DMS79 (cell line): ENCODE measurements around the gene XYLB.
"Not testable (repeated sequence)": the region's sequence is repeated elsewhere in the genome, so short reads cannot be mapped to it uniquely, and the experiment has no call there.

Source experiments
- DNase-seq: peaks from one replicate; lab custom pipeline; 2025; lab: John Stamatoyannopoulos, UW

The XYLB gene

GRCh38 chr3:38346587-38347410 is at the start of gene XYLB:
XYLB (plus strand) TSS chr3:38346785; CDS start chr3:38346869, 84 bp downstream.
- peak; percentile 19 for DNase-seq

- DNase-seq = not testable (repeated sequence)
These were observed 49.5 kb upstream of the XYLB start for GRCh38 chr3:38297053-38297452.

GRCh38 chr3:38297537-38297936 is 49.0 kb upstream of the XYLB start:
- DNase-seq = no peak

GRCh38 chr3:38297947-38298711 is 48.5 kb upstream of the XYLB start:
- DNase-seq = no peak

DNA sequence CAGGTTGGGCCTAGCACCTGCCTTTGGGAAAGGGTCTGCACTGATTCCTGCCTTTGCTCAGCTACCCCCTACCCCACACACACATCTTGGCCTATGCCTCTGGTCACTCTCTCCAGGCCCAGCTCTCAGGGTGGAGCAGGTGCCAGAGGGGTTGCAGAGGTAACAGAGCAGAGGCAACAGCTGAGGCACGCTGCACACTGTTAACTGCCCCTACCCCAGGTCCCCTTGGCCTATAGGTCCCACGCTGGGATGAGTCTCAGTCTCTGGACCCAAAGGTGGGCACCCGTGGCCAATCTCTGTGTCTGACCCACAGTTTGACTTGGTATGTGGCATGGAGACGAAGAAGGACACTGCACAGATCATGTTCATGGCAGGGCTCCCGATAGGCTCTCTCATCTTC is 39.6 kb upstream of the XYLB start:
- no peak for DNase-seq

GRCh38 chr3:38307599-38307998 is 39.0 kb upstream of the XYLB start:
- no peak for DNase-seq

GRCh38 chr3:38308456-38308855 is 38.1 kb upstream of the XYLB start:
- no peak for DNase-seq

DNA sequence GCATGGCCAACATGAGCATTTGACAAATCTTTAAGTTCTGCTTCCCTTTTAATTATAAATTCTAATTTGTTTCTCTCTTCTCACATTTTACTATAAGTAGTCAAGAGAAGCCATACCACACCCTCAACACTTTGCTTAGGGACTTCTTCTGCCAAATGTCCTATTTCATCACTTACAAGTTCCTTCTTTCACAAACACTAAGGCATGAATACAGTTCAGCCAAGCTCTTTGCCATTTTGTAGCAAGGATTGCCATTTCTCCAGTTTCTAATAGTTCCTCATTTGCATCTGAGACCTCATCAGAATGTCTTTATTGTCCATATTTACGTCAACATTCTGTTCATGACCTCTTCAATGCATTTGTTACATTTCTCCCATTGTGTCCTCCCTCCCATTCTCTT is 35.1 kb upstream of the XYLB start:
- DNase-seq = no peak

- no peak for DNase-seq
These were observed 34.6 kb upstream of the XYLB start for GRCh38 chr3:38311941-38312340.

- DNase-seq = no peak
These were observed 34.2 kb upstream of the XYLB start for GRCh38 chr3:38312356-38312755.

DNA sequence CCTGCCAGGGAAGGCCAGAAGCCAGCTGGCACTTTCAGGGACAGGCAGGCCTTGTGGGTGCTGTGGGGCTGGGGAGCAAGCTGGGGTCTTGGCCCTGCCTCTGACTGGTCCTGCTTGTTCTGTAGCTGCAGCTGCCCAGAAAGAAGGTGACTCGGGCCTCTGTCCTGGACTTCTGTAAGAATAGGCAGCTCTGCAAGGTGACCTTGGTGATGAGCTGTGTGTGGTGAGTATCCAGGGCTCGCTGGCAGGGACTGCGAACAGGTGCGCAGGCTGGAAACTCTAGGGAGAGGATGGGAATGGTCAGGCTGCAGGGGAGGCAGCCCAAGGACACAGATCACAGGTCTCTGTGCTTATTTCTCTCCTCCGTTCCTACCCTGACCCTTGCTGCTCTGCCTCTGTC is 33.3 kb upstream of the XYLB start:
- no peak for DNase-seq

DNA sequence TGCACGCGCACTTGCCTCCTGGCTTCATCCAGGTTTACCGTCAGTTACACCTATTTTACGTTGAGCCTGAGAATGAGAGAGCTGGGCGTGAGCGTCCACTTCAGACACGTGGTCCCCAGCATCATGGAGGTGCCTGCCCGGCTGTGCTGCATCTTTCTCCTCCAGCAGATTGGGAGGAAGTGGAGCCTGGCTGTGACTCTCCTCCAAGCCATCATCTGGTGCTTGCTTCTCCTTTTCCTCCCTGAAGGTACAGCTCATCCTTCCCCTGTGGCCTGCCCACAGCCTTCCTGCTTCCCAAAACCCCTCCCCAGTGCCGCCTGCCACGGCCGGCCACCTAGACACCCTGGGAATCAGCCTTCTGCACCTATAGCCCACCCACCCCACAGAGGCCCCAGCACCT is 32.9 kb upstream of the XYLB start:
- DNase-seq = no peak

GRCh38 chr3:38314112-38314763 is 32.3 kb upstream of the XYLB start:
- DNase-seq = no peak

DNA sequence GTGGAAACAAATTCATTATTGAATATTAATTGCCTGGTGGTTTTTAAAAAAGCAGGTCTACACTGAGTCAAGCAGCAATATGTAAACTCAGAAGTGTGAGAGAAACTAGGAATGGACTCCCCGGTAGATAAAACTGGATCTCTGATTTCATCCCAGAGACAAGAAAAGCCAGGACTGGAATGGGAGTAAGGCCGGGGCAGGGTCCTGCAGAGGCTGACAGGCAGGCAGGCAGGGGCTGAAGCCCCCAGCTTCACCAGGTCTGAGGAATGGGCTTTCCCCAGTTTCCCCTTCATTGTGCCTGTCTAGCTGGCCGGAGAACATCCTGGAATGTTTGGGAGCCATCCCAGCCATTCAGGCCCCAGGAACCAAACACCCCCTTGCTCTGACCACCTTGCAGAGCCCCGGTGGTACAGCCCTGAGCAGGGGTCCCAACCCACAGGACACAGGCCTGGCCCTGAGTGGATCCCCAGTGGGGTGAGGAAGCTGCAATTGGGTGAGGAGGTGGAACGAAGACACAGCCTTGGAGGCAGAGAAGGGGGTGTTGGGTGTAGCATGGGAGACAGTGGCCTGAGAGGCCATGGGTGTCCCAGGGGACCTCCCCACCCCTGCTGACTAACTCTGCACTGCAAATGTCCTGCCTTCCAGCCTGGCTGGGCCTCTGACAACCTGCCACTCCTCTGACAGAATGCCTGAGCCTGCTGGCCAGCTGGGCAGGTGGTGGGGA is 31.7 kb upstream of the XYLB start:
- no peak for DNase-seq

DNA sequence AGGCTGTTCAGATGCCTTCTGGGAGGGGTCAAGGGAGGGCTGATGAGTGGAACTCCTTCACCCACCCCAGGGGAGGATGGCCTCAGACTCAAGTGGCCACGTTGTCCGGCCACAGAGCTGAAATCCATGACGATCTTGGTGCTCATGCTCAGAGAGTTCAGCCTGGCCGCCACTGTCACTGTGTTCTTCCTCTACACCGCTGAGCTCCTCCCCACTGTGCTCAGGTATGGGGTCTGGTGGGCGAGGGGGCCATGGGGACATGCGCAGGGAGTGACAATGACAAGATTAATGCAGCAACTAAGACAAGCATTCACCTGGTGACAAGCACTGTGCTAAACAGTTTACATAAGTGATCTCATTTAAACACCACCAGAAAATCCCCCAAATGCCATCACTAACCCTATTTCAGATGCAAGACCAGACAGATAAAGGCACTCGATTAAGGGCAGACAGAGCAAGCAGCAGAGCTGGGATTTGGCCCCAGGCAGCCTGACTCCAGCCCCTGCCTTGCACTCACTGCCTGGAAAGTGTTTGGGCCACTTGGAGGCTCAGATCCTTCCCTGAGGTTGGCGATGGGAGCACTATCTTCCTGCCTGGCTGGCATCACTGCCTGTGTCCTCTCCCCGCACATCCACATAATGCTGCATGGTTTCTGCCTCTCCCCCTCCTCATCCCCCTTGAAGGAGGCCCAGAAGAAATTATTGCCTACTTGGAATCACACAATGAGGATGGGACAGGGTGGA is 30.9 kb upstream of the XYLB start:
- DNase-seq = no peak

GRCh38 chr3:38316356-38317191 is 30.0 kb upstream of the XYLB start:
- DNase-seq = no peak

- no peak for DNase-seq
These were observed 29.3 kb upstream of the XYLB start for GRCh38 chr3:38317192-38317759.

DNA sequence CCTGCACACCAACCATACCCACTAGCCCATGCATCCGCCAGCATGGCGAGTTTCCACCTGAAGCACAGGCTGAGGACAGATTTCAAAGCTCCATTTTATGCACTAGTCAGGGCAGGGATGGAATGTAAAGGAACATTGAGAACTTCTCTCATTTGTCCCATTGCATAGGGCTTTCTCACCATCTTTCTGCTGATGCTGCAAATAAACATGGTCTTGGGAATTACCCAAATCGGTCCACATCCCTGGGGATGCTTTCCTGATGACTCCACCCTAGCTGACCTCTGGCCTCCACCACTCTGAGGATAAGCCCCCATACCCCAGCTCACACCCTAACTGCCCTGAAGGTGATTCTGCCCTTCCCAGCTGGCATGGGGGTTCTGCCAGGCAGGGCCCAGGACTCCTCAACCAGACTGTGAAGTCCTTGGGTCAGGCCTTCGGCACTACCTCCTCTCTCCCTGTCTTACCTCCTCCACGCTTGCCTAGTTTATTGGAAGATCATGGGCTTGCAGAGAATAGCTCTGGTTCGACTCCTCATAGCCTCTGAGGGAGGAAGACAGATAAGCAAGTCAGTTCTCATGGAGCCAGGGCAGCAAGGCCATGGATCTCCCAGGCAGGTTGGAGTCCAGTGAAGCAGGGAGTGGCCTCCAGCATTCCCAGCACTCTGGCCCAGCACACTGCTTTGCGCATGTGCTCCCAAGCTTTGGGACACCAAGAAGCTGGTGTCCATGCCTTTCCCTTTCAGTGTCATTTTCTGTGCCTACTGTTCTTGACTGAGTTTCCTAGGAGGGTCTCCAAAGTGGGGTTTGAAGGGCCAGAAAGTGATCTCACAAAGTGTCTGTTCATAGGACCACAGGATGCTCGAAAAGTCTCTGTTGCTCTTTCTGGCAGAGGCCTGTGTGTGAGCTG is 27.6 kb upstream of the XYLB start:
- no peak for DNase-seq

DNA sequence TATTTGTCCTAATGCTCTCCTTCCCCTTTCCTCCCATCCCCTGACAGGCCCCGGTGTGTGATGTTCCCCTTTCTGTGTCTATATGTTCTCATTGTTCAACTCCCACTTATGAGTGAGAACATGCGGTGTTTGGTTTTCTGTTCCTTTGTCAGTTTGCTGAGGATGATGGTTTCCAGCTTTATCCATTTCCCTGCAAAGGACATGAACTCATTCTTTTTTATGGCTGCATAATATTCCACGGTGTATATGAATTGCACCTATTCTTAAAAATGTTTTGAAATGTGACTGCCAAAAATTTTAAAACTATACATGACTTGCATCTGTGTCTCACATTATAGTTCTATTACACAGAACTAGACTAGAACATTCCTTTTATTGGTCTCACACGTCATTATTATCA is 25.9 kb upstream of the XYLB start:
- DNase-seq = not testable (repeated sequence)
